Left ventricle myocardium superior (tissue), 1 donor: ENCODE measurements around the gene NBEAL1. TPM values are rescaled to one million over a fixed set of nuclear protein-coding genes. Genes with fewer than 3 reads are reported as not detected.
A peak's percentile ranks its signal among the peaks of the same experiment; 100 is the strongest.
"Not testable (repeated sequence)": the region's sequence is repeated elsewhere in the genome, so short reads cannot be mapped to it uniquely, and the experiment has no call there.

Source experiments
- ATAC-seq: fragments of 200-7000 bp; cut with Tn5 transposase; one replicate; pipeline ENCODE4 v1.9.1; 2020; ENCODE audit warnings: mild to moderate bottlenecking, moderate library complexity
- DNase-seq: peaks from one replicate; pipeline ENCODE4 v3.0.0-alpha.2; 2020
- intact Hi-C: fragments of 100-400 bp; cut with micrococcal nuclease; formaldehyde crosslinking; loops from one replicate; pipeline ENCODE4 v1.11.0; 2022
- total RNA-seq: library from RNA; stranded (reverse); fragmentation: NEBNext Ultra II Directional; extraction: Animal tissue kit (Norgen Biotek cat#: 25700); gene quantifications from one replicate; pipeline ENCODE4 v1.2.1, GENCODE V29; 2021
- donor health status: DM: no; HTN: yes; CAD: no; lungs with severe emphysema.

NBEAL1 gene
- total RNA-seq, 1 donor from 2014 or later, result 16.4 TPM

DNA sequence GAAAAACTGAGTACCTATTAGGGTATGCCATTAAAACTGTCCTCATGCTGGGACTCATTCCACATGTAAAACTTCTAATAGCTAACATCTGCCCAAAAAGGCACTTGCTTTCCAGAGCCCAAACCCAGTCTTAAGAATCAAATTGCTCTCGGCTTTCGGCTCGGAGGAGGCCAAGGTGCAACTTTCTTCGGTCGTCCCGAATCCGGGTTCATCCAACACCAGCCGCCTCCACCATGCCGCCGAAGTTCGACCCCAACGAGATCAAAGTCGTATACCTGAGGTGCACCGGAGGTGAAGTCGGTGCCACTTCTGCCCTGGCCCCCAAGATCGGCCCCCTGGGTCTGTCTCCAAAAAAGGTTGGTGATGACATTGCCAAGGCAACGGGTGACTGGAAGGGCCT lies 175.9 kb downstream of the NBEAL1 start:
- DNase-seq, intact Hi-C loops, ATAC-seq: not testable (repeated sequence)

DNA sequence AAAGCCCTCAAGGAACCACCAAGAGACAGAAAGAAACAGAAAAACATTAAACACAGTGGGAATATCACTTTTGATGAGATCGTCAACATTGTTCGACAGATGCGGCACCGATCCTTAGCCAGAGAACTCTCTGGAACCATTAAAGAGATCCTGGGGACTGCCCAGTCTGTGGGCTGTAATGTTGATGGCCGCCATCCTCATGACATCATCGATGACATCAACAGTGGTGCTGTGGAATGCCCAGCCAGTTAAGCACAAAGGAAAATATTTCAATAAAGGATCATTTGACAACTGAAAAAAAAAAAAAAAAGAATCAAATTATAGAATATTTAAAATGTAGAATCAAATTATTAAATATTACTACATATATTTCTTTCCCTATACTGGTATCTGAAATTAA lies 176.4 kb downstream of the NBEAL1 start:
- intact Hi-C loops, DNase-seq, ATAC-seq: not testable (repeated sequence)

DNA sequence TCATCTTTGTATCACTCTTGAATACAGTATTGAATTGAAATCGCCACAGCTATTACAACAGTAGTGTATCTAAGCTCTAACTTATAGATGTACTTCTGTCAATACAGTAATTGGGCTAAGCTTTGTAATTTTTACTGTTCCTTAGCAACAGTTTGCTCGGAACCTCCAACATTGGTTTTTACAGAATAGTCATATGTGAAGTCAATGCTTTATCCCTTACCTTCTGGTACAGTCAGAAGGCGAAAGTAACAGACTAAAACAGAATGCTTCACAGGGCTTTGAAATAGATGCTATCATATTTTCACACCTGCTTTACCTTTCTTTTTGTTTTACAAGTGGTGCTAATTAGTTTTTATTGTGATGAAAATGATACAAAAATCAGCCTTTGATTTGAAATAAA lies 177.3 kb downstream of the NBEAL1 start:
- intact Hi-C loops, result no loop called here
- DNase-seq (no peak), ATAC-seq (no peak)

DNA sequence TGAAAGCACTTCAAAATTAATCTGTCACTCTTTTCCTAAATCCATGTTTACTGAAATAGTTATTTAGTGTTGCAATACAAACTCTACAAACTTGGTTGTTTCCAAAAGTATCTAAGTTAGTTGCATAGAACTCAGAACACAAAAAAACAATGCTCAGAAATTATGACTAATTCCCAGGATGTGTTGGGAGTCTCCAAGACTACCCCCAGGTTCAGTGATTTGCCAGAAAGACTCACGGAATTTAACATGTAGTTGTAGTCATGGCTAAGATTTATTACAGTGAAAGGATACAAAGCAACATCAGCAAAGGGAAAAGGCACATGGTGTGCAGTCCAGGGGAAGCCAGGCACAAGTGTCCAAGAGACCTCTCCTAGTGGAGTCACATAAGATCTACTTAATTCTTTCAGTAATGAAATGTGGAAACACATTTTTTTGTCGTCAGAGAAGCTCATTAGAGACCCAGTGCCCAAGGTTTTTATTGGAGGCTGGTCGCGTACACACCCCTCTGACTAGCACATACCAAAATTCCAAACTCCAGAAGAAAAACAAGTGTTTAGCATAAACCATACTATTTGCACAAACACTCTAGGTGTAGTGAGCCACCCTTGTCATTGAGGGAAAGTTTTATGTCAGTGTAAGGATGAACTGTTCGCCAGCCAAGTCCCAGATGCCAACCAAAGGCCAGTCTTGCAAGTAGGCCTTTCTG lies 180.8 kb downstream of the NBEAL1 start:
- intact Hi-C loops, result no loop called here
- no peak for DNase-seq

DNA sequence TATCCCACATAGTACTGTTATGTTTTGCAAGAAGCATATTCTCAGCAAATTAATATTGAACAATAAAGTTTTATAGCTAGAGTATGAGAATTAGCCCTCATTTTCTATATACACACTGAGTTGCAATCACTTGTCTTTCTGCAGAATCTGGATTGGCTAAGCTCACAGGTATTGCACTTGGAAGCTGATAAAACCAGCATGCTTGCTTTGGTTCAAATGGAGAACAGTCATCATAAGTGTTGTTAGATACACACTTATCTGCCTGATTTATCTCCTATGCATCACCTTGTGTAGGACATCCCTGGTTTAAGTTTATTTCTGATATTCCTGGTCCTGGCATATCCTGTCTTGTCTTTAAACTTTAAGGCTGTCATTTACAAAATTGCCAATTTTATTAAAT lies 186.2 kb downstream of the NBEAL1 start:
- intact Hi-C loops, result no loop called here
- no peak for DNase-seq

More for the DNA sequence above, 180.8 kb downstream of the NBEAL1 start:
- no peak for ATAC-seq

DNA sequence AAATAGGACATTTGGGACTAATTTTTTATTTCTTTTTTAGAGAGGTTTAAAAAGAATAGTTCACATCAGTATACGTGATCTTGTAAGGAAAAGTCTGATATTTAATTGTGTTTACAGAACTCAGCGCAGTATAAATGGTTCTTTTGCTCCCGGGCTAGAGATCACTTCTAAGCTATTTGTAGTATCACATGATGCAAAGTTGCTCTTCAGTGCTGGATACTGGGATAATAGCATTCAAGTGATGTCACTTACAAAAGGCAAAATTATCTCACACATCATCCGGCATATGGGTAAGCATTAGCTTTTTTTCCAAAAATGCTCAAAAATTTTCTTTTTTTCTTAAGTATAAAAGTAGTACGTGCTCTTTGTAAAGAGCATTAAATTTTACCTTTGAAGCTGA lies 186.8 kb downstream of the NBEAL1 start:
- DNase-seq, result no peak
- intact Hi-C loops, result no loop called here
- ATAC-seq, result no peak

More for the DNA sequence above, 186.2 kb downstream of the NBEAL1 start:
- ATAC-seq, result no peak

DNA sequence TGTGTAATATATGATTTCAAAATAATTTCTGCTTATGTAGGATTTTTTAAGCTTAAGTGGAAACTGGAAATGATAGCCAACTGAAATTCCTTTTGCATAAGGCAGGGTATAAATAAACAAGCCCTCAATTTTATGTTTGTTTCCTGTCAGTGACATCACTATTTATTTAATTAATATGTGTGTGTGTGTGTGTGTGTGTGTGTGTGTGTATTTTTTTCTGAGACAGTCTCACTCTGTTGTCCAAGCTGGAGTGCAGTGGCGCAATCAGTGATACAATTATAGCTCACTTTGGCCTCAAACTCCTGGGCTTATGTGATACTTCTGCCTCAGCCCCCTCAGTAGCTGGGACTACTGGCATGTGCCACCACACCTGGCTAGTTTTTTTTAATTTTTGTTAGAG lies 194.9 kb downstream of the NBEAL1 start:
- intact Hi-C loops, result no loop called here
- DNase-seq, result no peak
- no peak for ATAC-seq

DNA sequence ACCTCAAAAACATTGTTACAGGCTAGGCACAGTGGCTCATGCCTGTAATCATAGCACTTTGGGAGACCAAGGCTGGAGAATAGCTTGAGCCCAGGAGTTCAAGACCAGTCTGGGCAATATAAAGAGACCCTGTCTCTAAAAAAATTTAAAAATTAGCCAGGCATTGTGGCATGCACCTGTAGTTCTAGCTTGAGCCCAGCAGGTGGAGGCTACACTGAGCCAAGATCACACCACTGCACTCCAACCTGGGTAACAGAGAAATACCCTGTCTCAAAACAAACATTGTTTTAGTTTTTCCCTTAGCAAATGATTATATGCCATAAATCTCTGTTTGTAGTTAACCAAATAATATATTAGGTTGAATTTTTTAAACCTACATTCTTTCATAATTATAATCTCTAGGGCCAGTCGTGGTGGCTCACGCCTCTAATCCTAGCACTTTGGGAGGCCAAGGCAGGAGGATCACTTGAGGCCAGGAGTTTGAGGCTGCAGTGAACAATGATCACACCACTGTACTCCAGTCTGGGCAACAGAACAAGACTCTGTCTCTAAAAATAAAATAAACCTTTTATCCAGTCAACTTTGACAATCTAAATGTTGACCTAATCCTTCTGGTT lies 210.9 kb downstream of the NBEAL1 start:
- ATAC-seq, result peak; percentile 39
- no peak for DNase-seq
- intact Hi-C loops, result no loop called here

DNA sequence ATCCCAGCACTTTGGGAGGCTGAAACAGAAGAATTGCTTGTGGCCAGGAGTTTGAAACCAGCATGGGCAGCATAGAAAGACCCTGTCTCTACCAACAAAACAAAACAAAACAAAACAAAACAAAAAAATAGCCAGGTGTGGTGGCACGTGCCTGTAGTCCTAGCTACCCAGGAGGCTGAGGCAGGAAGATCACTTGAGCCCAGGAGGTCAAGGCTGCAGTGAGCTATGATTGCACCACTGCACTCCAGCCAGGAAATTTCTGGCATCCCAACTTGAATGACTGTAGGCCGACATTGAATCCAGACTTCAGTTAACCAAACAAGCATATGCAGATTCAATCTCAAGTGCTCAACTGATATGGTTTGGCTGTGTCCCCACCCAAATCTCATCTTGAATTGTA lies 215.0 kb downstream of the NBEAL1 start:
- DNase-seq, intact Hi-C loops, ATAC-seq: not testable (repeated sequence)

DNA sequence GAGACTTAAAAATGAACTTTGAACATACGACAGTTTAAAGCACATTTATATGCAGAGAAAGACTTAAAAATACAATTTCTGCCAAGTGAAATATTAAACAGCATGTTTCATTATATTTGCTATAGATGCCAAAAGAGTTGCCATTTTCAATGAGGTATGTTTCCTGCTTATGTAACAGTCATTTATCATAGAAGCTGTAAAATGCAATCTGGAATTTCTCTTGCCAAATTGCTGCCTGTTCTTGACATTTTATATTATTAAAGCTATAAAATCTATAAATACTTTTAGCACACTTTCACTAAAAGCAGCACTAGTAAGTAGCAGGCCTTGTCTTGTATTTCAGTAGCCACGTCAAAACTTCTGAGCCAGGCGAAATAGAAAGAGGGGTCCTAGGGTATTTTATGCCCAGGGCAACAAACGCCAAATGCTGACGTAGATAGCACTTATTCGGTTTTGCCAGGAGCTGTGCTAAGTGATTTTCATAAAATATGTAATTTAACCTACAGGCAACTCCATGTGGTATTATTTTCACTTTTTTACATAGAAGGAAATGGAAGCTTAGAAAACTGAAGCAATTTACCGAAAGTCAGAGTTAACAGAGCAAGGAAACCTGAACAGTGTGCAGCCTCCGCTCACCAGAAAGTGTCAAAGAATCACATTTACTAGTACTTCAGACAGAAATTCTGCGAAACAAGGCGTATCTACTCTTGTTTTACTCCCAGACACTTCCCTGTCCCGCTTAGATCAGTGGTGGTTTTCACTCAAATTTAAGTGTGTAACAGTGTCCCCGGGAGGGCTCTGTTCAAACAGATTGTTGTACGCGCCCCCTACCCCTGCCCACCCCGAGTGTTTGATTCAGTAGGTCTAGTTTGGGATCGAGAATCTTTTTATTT lies 222.9 kb downstream of the NBEAL1 start:
- intact Hi-C loops, result no loop called here
- no peak for DNase-seq

DNA sequence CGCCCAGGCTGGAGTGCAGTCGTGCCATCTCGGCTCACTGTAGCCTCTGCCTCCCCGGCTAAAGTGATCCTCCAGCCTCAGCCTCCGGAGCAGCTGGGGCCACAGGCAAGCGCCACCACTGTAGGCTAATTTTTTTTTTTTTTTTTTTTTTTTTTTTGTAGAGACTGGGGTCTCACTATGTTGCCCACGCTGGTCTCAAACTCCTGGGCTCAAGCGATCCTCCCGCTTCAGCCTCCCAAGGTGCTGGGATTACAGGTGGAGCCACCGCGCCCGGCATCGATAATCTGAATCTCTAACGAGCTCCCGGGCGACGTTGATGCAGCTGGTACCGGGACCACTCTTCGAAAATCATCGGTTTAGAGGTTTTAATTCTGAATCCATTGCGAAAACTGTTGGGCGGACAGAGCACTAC lies 223.6 kb downstream of the NBEAL1 start:
- no peak for ATAC-seq
- intact Hi-C loops, result no loop called here
- DNase-seq, result peak; percentile 37

More for the DNA sequence above, 222.9 kb downstream of the NBEAL1 start:
- ATAC-seq, result no peak

DNA sequence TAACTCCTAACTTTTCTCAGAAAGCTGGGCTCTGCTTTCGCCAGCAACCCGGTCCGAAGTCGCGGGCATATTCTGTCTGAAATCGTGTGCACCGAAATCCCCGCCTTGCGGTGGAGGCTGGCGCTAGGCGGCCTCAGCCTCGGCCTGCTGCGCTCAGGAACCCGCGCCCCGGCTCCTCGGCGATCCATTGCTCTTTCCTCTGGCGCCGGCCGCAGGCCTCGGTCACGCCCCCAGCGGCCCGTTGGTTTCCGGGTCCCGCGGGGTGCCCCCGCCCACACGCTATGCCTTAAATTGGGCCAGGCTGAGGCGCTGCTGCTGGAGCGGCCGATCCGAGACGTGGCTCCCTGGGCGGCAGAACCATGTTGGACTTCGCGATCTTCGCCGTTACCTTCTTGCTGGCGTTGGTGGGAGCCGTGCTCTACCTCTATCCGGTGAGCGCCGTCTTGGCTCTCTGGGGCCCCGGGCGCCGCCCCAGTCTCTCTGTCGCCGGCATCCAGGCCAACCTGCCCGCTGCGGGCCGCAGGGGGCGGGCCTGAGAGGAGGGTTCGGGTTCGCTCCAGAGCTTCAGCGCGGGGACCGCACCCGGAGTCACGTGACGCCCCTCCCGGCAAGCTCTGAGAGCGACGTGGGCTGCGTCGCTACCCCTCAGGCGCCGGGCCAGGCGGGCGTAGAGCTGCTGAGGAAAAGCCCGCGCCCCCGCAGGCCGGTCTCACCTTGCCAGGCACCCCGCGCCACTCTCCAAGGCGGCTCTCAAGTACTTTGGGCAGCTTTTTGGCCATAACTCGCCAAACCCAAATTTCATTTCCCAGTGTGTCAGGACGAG lies 224.2 kb downstream of the NBEAL1 start, which contains the start of gene CYP20A1:
Gene CYP20A1, plus strand, starts transcription at position 315 of the 823 bp plus-strand sequence. Its CDS starts 45 bp downstream, at position 360.
- intact Hi-C loops, result no loop called here
- ATAC-seq (peak; percentile 98), DNase-seq (peak; percentile 98)

DNA sequence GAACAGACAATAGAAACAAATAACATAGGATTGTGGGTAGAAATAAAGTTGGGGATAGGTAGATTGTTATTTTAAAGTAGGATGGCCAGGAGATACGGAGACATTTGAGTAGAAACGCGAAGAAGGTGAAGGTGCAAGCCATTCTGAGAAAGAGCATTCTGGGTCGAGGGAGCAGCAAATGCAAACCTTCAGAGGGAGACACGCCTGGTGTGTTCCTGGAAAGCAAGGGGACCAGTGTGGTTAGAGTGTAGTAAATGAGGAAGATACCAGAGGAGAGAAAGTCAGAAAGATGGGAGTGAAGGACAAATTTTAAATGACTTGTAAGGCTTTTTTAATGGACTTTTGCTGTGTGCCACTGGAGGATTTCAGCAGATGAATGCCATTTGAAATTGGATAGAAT lies 225.8 kb downstream of the NBEAL1 start:
- ATAC-seq (no peak), DNase-seq (no peak)
- intact Hi-C loops, result no loop called here

DNA sequence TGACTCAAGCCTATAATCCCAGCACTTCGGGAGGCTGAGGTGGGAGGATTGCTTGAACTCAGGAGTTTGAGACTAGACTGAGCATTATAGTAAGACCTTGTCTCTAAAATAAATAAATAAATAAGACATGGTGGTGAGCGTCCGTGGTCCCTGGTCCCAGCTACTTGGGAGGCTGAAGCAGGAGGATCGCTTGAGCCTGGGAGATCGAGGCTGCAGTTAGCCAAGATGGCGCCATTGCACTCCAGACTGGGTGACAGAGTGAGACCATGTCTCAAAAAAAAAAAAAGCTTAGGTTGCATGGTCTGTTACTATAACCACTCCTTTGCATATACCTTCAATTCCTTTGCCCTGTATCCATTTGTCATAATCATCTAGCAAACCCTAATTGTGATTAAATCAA lies 227.8 kb downstream of the NBEAL1 start:
- no peak for ATAC-seq
- no peak for DNase-seq
- intact Hi-C loops, result no loop called here

DNA sequence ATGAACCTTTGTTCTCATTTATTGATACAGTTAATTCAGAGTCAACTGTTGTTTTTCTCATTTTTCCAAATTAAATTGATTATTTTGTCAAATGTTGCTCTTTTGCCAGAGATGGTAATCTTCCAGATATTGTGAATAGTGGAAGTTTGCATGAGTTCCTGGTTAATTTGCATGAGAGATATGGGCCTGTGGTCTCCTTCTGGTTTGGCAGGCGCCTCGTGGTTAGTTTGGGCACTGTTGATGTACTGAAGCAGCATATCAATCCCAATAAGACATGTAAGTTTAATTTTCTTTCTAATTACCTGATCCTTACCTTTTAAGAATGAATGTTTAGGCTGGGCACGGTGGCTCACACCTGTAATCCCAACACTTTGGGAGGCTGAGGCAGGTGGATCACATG lies 232.0 kb downstream of the NBEAL1 start:
- intact Hi-C loops, result no loop called here
- DNase-seq (no peak), ATAC-seq (no peak)

DNA sequence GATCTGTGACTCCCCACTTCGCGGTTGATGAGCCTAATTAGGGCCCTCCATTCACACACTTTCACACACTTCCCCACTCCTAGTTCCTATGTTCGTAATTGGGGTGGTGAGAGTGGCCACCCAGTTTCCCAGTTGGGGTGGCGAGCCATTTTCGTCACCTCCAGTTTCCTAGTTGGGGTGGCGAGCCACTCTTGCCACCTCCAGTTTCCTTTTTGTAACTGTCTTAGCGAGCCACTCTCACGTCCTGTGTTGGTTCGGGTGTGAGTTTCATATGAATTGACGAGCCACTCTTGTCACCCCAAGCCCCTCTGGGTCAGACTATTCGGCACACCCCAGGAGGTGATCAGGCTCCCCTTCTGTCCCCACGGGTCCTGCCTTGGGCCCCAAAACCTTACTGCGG lies 238.1 kb downstream of the NBEAL1 start:
- ATAC-seq (no peak), DNase-seq (no peak)
- intact Hi-C loops, result no loop called here

DNA sequence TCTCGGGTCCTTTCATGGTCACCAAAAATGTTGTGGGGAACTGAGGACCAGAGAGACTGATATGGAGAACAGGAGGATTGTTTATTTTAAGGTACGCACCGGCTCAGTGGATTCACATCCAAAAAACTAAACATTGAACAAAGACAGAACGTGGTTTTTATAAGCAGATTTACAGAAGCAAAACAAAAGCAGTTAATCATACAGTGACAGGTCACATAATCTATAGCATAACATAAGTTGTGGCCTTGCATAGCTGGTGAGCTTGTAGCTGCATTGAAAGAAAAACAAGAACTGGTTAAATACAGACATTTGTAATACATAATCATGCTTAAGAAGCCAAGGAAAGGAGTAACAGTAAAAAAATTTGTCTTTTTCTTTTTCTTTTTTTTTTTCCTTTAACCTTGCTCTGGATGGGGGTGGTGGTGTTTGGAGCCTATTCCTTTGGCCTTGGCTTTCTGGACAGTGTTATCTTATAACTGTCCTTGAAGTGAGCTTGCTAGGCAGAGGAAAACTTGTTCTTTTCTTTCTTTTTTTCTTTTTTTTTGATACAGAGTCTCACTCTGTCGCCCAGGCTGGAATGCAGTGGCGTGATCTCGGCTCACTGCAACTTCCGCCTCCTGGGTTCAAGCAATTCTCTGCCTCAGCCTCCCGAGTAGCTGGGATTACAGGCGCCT lies 238.9 kb downstream of the NBEAL1 start:
- intact Hi-C loops, DNase-seq, ATAC-seq: not testable (repeated sequence)

DNA sequence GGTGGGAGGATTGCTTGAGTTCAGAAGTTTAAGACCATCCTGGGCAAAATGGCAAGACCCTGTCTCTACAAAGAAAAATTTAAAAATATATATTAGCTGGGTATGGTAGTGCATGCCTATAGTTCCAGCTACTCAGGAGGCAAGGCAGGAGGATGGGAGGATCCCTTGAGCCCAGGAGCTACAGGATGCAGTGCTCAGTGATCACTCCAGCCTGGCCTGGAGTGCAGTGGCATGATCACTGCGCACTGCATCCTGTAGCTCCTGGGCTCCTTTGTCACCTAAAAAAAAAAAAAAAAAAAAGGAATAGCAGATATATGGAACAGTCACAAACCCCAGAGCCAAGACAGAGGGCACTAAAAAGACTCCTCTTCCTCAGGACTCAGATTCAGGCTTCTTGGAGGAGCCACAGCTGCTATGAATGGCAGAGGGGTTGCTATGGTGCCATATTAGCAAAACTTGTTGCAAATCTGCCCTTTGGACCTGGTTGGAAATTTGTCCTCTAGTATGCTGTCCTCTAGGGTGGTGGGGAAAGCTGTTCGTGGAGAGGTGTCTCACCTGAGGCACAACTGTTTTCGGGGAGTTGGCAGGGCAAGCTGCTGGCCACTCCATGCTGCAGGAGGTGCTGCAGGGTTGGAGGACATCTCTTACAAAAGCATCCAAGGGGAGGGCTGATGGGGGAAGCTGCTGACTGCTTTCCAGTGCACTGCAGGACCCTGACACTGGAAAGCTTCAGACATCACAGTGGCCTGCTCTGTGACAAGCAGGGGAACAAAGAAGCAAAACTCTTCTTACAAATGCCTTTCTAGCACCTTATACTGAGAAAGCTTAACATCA lies 246.9 kb downstream of the NBEAL1 start:
- intact Hi-C loops, result no loop called here
- ATAC-seq (no peak), DNase-seq (no peak)
